ENCODE results near the gene ME1.

- no peak for TF ChIP-seq POLR2AphosphoS5 (IDR thresholded peaks at IDR 0.05)
- no peak for TF ChIP-seq CTCF (IDR thresholded peaks at IDR 0.05)
Measured at GRCh38 chr6:83265384-83265783, 165.5 kb downstream of the ME1 start.

All from prostate gland (tissue), 2 donors.